Cerebellar cortex (tissue), 1 donor: Measurements from ENCODE around the gene PLPP6.
A peak's percentile ranks its signal among the peaks of the same experiment; 100 is the strongest.

Experiments
- DNase-seq: peaks from one replicate; pipeline ENCODE4 v3.0.0-alpha.2; 2015; ENCODE audit warnings: low spot score

The PLPP6 gene

GRCh38 chr9:4662989-4663792 is 1.1 kb downstream of the PLPP6 start:
- no peak for DNase-seq

DNA sequence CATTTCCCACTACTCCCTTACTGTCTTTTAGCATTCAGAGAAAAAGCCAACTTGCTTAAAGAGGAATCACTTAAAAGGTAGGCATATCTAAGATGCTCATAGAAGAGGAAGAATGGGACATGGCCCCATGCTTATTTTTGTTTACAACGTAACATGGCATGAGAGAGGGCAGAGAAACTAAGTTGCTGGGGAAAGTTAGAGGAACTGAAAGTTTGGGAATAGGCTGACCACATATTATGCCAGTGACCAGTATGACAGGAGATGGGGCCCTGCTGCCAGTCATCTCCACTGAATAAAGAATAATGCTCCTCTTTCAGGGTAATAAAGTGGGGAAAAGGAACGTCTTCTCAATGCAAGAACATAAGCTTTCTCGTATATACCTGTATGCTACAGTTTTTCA is 1.9 kb downstream of the PLPP6 start:
- no peak for DNase-seq

- DNase-seq: no peak
Observed at GRCh38 chr9:4665357-4665756, 3.3 kb downstream of the PLPP6 start.

DNA sequence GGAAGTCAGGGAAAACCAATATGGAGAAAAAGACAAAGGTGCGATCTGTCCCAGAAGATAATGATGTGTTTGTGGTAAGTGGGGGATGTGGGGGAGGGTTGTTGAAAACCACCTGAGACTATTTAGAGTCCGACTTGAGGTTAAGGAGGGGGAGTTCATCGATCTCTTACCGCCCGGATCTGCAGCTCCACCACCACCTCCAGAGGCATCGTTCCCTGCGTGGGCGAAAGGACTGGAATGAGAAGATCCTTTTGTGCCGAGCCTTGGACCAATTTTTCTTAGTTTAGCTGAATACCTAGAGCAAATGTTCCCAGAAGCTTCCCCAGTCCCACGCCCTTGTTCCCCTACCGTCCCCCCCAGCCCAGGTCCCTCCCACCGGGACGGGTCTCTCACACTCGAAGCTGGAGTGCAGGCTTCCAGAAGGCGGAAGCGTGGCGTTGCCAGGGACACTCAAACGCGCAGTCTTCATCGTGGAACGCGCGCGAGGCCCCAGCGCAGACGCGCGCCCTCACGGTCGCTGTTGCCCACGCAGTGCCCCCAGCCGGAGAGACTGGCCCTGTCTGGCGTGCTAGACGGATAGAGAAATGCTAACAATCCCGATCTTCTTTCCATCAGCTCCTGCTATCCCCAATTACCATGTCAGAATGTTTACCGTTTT is 4.1 kb downstream of the PLPP6 start, which contains the start of gene SPATA6L:
SPATA6L (minus strand) TSS at position 439 of the 658 bp plus-strand sequence; CDS start at position 209, 230 bp downstream.
- peak; percentile 74 for DNase-seq

GRCh38 chr9:4667681-4668080 is 5.6 kb downstream of the PLPP6 start:
- DNase-seq: no peak

GRCh38 chr9:4668604-4669003 is 6.5 kb downstream of the PLPP6 start:
- DNase-seq: no peak

DNA sequence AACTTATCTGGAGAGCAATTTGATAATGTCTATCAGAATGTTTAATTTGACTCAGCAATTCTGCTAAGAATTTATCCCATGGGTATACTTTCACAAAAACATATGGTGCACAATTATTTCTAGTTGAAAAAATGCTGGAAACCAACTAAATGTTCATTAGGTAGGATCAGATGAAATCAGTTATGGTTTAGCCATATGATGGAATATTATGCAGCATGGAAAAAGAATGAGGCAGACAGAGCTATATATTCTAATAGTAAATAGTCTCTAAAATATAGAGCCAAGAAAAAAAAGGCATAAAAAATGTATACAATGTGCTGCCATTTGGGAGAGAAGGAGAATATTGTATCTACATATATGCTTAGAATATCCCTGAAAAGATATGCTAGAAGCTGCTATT is 7.8 kb downstream of the PLPP6 start:
- no peak for DNase-seq

DNA sequence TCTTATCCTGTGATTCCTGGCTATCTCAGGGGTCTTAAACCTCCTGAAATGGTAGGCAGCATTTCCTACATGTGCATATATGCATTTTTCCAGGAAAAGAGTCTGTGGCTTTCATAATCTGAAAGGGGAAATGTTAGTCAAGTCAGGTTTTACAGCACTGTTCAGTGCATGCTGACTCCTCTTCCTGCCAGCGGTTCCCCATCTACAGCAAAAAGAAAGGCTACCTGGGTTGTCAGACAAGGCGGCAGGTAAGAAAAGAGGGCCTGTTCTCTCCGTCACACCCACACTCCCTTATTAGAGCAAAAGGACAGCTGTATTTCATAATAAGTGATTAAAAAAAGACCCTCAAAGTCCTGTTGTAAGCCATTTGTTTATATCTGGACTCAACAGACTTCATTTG is 8.5 kb downstream of the PLPP6 start:
- DNase-seq: no peak

DNA sequence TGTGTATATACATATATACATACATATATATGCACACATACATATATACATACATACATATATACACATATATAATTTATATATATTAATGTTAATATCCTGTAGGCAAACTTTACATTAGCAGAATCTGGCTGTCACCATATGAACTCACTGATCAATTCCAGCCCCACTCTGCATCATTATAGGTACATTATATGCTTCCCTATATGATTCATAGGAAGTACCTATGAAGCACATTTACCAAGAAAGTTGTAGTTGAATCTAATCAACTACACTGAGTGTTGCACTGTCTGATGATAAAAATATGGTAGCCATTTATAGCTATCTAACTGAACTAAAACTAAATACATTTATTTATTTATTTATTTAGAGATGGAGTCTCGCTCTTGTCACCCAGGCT is 9.6 kb downstream of the PLPP6 start:
- DNase-seq: no peak

GRCh38 chr9:4674783-4675182 is 12.7 kb downstream of the PLPP6 start:
- DNase-seq: no peak

GRCh38 chr9:4677392-4677791 is 15.3 kb downstream of the PLPP6 start:
- DNase-seq: no peak

DNA sequence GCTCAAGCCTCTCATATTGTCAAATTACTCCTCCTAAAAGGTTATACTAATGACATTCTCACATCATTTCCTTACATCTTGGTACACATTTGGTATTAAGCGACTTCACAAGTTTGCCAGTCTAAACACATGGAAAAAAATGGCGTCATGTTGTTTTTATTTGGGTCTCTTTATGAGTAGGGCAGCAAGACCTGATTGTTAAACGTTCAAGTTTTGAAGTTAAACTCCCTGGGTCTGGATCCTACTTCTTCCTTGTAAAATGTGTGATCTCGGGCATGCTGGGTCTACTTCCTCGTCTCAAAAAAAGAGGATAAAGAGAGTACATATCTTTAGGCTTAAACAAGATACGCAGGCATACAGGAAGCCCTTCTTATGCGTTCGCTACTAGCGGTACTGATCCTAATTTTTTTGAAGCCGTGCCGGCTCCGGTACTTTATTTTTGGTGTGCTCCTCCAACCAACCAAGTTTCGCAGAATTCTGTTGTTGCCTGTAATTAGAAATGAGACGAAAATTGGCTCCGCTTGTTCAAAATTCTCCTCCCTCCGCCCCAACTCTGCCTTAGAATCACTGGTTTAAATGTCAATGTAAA is 16.7 kb downstream of the PLPP6 start:
- peak; percentile 70 for DNase-seq

GRCh38 chr9:4679268-4680172 is 17.4 kb downstream of the PLPP6 start, which contains the start of gene CDC37L1:
CDC37L1 (plus strand) TSS chr9:4679569; CDS start chr9:4679768, 199 bp downstream.
- peak; percentile 97 for DNase-seq

- peak; percentile 53 for DNase-seq
Observed at GRCh38 chr9:4680173-4680525, 18.1 kb downstream of the PLPP6 start.

GRCh38 chr9:4680750-4681149 is 18.7 kb downstream of the PLPP6 start:
- no peak for DNase-seq

DNA sequence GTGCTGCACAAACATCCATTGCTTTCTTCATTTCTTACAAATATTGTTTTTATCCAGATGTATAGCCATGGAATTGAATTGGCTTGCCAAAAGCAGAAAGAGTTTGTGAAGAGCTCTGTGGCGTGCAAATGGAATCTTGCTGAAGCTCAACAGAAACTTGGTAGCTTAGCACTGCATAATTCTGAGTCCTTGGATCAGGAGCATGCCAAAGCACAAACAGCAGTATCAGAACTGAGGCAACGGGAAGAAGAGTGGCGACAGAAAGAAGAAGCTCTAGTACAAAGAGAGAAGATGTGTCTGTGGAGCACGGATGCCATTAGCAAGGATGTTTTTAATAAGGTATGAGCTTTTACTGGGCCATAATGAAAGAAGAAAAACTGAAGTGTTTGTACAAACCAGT is 22.7 kb downstream of the PLPP6 start:
- no peak for DNase-seq

DNA sequence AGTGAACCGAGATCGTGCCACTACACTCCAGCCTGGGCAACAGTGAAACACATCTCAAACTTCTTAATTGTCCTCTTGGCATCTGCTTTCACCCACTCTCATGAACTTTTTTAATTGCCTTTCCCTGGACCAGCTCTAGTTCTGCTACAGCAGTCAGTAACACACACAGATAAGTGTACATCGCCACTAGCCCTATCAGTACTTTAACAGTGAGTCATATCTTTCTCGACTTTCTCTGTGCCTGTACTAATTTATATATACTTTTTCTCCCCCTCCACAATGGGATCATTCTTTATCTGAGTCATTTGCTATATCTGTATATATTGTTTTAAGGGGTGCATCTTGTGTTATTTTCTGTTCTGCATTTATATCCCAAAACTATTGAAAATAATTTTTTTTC is 24.0 kb downstream of the PLPP6 start:
- no peak for DNase-seq

GRCh38 chr9:4686584-4686983 is 24.5 kb downstream of the PLPP6 start:
- DNase-seq: no peak

GRCh38 chr9:4689021-4689420 is 26.9 kb downstream of the PLPP6 start:
- DNase-seq: peak; percentile 28

DNA sequence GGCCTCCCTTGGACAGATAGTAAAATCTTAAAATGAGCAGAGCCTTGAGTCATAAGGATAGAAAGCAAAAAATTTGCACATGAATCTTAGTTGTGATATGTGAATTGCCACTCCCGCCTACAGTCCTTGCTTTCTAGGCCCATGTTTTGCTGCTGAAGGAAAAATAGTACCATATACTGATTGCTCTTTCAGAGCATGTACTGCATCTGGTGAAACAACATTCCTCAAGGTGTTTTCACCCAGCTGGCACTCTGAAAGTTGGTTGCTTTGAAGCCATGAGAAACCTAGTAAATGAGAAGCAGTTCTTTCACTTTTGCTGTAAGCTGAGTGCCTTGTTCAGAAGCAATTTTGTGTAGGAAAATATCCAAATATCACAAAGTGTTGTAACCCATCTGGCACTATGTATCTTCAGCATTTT is 27.6 kb downstream of the PLPP6 start:
- DNase-seq: no peak

DNA sequence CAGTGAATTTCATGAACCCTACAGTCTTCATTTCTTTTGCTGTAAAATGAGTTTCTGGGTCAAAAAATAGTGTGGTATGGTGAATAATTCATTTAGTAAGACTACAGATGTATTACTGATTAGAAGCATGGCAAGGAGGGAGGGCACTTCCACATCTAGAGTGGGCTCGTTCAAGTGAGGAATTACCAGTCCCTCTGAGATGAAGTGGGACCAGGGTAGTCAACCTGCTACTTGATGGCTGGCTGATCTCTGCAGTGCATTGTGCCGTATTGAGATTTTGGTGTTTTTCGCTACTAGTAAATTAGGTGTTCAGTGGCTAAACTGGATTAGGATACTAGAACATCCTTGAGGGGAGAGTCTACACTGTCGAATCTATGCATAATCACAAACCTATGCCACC is 28.1 kb downstream of the PLPP6 start:
- no peak for DNase-seq

DNA sequence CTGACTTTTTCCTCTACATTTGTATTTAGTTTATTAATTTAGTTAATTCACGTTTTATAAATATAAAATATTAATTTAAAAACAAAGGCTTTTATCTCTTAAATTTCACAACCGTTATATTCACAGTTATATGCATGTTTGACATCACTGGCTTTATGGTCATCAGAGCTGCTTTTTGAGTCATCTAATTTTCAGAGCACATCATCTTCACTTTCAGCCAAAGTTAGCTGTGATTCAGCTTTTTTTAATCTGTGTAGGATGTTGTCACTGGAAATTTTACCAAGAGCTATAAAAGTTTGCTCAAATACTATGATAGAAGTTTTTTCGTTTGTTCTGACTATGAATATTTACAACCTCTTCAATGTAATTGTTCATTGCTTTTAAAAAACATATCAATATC is 29.7 kb downstream of the PLPP6 start:
- no peak for DNase-seq
